ENCODE measurements around the gene TENM4.

GRCh38 chr11:78941226-78941851, 499.5 kb downstream of the TENM4 start:
- TF ChIP-seq EZH2 (IDR thresholded peaks at IDR 0.05; ENCODE audit: borderline replicate concordance, insufficient read depth, low read length, poor library complexity, severe bottlenecking), result no peak
- TF ChIP-seq CTCF (IDR thresholded peaks at IDR 0.05; ENCODE audit: poor library complexity, severe bottlenecking), result no peak
- no peak for TF ChIP-seq EP300 (conservative IDR thresholded peaks at IDR 0.05; ENCODE audit: poor library complexity, severe bottlenecking)
- TF ChIP-seq REST (IDR thresholded peaks at IDR 0.05; ENCODE audit: borderline replicate concordance), result no peak
